GM23248 (cell line): Measurements from ENCODE around the gene DDX10.

Source experiments
- EZH2 ChIP-seq: fragments of 200-600 bp; sonication (generic); IDR thresholded peaks from 2 replicates; pipeline ENCODE4 v1.6.1; 2018; ENCODE audit warnings: antibody characterized with exemption, mild to moderate bottlenecking; ENCODE audit not compliant: insufficient read depth, poor library complexity, severe bottlenecking
- EZH2phosphoT487 ChIP-seq: fragments of 200-600 bp; sonication (generic); IDR thresholded peaks from 2 replicates; pipeline ENCODE4 v1.6.1; 2018; ENCODE audit warnings: antibody characterized with exemption, moderate library complexity, mild to moderate bottlenecking, low read depth; ENCODE audit not compliant: insufficient read depth

DNA sequence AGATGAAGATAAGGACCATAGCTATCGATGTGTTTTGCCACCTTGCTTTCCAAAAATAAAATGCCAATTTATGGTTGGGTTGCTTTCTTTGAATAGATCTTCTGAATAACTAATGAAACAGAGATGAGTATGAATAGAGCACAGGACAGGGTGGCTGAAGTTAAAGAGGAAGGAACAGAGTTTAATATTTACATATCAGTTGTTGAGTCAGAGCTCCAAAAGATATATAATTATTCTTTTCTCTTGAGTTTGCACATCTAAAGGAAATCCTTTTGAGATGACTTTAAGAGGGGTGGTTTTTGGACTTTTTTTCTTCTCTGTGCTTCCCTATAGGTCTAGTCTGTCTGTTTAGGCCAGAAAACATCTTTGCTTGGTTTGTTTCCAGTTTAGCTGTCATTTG, 115.2 kb downstream of the DDX10 start:
- TF ChIP-seq EZH2phosphoT487 = no peak
- no peak for TF ChIP-seq EZH2
